ENCODE measurements around the gene B2M.

GRCh38 chr15:44763187-44763586 lies 51.9 kb downstream of the B2M start:
- no peak for TF ChIP-seq CTCF (IDR thresholded peaks at IDR 0.05)
- no peak for TF ChIP-seq POLR2A (IDR thresholded peaks at IDR 0.05)
- TF ChIP-seq EP300 (IDR thresholded peaks at IDR 0.05): no peak
